Hematopoietic multipotent progenitor cell treated with erythropoietin and hydrocortisone succinate and interleukin-3 and kit ligand, for 8 days (in vitro differentiated cells): ENCODE results near the gene NFKB2.

Experiments used
- DNase-seq: peaks from one replicate; pipeline ENCODE4 v3.0.0-alpha.2; 2015

The NFKB2 gene

GRCh38 chr10:102424916-102425315, 29.4 kb downstream of the NFKB2 start:
- DNase-seq: no peak

GRCh38 chr10:102425444-102425843, 29.9 kb downstream of the NFKB2 start:
- DNase-seq: no peak

- no peak for DNase-seq
Measured at GRCh38 chr10:102426803-102427287, 31.3 kb downstream of the NFKB2 start.

GRCh38 chr10:102429468-102429867, 34.0 kb downstream of the NFKB2 start:
- no peak for DNase-seq

- DNase-seq: peak; percentile 62
Measured at GRCh38 chr10:102431452-102432124, 36.1 kb downstream of the NFKB2 start.

DNA sequence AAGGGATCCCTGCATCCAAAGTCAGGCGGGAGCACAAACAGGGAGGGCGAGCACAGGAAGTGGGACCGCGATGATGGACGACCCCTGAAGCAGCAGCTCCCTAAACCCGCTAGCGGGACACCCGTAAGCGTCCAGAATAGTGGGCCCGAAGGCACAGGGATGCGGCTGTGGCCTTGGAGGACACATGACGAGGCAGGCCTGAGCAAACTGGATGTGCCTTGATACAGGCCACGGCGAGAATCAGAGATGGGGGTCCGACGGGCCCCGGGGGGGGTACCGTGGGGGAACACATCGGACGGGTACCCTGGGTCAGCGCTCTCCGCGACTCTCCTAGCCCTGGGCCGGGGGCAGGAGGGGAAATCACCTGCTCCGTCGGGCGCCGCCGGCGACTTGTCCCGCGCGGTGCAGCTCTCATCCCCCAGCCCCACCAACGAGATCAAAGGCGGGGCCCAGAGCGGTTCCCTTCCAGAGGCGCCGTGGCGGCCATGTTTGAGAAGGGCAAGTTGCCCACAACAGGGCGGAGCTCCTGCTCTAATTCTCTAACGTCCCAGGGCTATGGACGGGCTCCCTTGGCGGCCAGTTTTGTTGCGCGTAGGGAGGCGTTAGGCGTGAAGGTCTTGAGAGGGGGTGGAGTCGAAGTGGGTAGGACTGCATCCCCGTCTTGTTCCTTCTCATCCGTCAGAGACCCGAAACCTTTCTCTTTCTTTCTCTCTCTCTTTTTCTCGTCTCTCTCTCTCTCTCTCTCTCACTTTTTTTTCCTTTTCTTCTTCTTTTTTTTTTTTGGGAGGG, 36.9 kb downstream of the NFKB2 start, which contains the start of gene CUEDC2:
TSS of gene CUEDC2 (minus strand) at position 413 of the 789 bp plus-strand sequence. CDS start 7,386 bp downstream, outside the sequence.
- DNase-seq: peak; percentile 98

GRCh38 chr10:102433619-102434046, 38.1 kb downstream of the NFKB2 start:
- DNase-seq: peak; percentile 46

- peak; percentile 3 for DNase-seq
Measured at GRCh38 chr10:102434394-102435132, 39.1 kb downstream of the NFKB2 start.

DNA sequence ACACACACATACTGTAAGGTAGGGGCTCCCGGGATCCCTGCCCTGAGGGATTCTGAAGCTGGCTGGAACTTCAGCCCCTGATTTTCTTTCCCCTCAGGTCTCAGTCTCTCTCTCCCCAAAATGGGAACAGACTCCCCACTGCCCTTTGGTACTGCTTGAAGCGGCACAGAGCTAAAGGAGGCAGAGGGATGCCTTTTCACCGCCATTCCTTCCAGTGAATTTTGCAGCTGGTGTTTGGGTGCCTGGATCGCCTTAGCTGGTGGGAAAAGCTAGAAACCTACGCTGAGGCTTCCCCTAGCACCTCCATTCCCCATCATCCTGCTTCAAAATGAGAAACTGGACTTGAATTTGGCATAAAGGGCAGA, 39.6 kb downstream of the NFKB2 start:
- DNase-seq: no peak

DNA sequence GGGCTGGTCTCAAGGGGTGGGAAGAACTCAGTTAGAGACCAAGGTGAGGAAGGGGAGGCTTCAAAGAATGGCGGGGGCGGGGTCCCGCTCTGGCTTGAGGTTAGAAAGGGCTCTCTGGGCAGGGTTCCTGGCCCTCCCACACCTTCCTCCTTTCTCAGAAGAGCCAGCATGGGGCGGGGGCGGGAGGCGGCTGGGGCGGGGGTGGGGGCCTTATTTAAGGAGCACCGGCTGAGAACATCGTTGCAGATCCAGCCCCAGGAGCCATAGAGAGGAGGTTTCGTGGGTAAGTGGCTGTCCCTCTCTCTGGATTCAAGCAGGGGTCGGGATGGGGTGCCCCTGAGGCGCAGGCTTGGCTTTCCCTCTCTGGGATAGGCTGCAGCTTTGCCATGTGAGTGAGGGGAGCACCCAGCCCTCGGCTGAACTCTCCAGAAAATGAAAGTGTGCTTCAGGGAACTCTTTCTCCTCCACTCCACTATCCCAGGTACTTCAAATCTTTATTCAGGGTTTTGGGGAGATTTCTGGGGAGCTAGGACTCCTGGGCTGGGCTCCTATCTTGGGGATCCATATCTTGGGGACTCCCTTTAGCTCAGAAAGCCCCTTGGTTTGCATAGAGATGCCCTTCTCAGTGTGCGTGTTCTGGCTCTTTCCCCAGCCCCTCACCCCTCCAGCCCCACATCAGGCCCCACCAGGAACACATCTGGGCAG, 40.2 kb downstream of the NFKB2 start:
- DNase-seq: peak; percentile 65

- DNase-seq: peak; percentile 3
Measured at GRCh38 chr10:102436312-102436711, 40.8 kb downstream of the NFKB2 start.

GRCh38 chr10:102437515-102437914, 42.0 kb downstream of the NFKB2 start:
- peak; percentile 11 for DNase-seq

- DNase-seq: no peak
Measured at GRCh38 chr10:102438374-102438773, 42.9 kb downstream of the NFKB2 start.

DNA sequence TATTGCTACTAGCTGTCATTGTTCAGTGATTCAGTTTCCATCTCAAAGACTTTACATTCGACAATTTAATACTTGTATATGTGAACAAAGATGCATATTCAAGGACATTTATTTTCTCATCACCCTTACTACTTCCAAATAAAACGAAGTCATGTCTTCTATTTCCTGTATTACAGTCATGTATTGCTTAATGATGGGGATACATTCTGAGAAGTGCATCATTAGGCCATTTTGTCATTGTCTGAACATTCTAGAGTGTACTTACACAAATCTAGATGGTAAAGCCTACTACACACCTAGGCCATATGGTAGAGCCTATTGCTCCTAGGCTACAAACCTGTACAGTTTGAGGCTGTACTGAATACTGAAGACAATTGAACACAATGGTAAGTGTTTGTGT, 49.3 kb downstream of the NFKB2 start:
- DNase-seq: peak; percentile 0

DNA sequence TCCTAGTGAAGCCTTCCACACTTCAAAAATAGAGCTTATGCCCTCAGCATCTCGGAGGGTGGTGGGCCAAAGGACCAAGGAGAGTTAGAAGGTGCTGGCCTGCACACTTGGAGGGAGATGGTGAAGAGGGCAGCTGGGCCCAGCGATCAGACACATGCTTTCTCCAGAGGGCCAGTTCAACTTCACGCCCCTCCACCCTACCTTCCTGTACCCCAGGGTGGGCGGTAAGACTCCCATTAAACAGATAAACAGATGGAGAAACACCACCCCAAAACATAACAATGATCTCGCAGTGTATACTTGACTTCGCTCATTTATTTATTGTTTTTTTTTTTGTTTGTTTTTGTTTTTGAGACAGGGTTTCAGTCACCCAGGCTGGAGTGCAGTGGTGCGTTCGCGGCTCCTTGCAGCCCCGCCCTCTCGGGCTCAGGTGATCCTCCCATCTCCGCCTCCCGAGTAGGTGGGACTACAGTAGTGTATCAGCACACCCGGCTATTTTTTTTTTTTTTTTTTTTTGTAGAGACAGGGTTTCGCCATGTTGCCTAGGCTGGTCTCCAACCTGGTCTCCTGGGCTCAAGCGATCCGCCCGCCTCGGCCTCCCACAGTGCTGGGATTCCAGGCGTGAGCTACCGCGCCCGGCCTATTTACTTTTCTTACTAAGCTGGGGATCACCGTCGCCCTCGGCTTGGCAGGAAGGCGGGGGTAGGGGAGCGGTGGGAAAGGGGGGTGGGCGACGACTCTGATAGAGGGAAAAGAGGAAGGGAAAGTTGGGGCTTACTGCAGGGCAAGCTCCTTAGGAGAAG, 54.0 kb downstream of the NFKB2 start:
- DNase-seq: peak; percentile 93

GRCh38 chr10:102450124-102450373, 54.5 kb downstream of the NFKB2 start:
- DNase-seq: no peak

GRCh38 chr10:102450374-102451104, 55.0 kb downstream of the NFKB2 start:
- DNase-seq: peak; percentile 85

DNA sequence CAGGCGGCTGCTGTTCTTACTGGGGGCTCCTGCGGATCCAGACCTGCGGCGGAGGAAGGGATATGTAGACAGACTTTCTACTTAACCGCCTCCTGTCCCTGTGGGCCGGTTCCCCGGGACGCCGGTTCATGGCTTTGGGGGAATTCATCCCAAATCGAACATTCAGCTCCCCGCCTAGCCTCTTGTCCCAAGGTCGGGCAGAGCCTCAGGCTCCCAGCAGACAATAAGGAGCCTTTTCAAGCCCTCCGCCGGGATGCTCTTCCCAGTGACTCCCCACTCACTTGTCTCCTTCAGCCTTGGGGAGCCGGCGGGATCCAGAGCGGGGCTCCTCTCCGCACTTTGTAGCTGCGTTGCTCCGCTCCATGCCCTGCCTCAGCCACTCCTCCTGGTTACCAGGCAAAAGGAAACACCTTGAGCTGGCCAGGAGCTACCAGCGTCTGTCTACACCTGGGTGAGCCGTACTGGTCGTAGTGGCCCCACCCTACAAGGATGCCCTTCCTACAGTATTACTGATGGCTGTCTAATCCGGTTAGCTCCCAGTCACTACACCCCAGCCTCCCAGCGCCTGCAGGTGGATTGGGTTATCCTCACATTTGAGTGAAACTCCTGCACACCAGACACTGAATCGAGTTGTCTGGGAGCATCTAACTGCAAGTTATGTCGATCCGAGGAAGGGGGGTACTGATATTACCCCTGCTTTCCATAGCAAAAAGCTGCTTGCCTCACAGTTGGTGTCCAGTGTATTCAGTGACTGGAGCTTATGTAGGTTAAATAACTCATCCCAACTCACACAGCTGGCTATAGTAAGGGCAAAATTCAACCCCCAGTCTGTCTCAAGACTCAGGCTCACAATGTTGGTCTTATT, 55.8 kb downstream of the NFKB2 start, which contains the start of gene C10orf95:
TSS of gene C10orf95 (minus strand) at position 439 of the 865 bp plus-strand sequence. CDS start 450 bp downstream, outside the sequence.
- no peak for DNase-seq
